Measurements from ENCODE around the gene AHDC1.

The AHDC1 gene

GRCh38 chr1:27489973-27490741 lies 113.8 kb downstream of the AHDC1 start, which contains the start of gene WASF2 (continued):
- TF ChIP-seq ZNF280D (tag by site-specific recombination; IDR thresholded peaks at IDR 0.05) (no peak), SP3 (tag by site-specific recombination; IDR thresholded peaks at IDR 0.05) (peak; percentile 93), ZNF623 (tag by site-specific recombination; IDR thresholded peaks at IDR 0.05) (no peak; the same call in 1 of the 2 replicates), ZBTB49 (tag by site-specific recombination; IDR thresholded peaks at IDR 0.05; ENCODE audit: low read depth) (no peak), ZNF449 (tag by site-specific recombination; IDR thresholded peaks at IDR 0.05) (peak; percentile 44; the same call in 1 of the 2 replicates), ZSCAN5A (tag by site-specific recombination; IDR thresholded peaks at IDR 0.05) (peak; percentile 52; the same call in 1 of the 2 replicates), ZNF341 (tag by site-specific recombination; IDR thresholded peaks at IDR 0.05; ENCODE audit: low read depth) (peak; percentile 69), ZBTB7A (tag by site-specific recombination; IDR thresholded peaks at IDR 0.05; ENCODE audit: low read depth) (peak; percentile 40; the same call in 1 of the 2 replicates), ZNF792 (tag by site-specific recombination; IDR thresholded peaks at IDR 0.05) (no peak), TRIM28 (IDR thresholded peaks at IDR 0.05; ENCODE audit: borderline replicate concordance, low read length) (0 out of 2 replicates have a peak, but pooled peaks have one; percentile 30), ZNF704 (tag by site-specific recombination; IDR thresholded peaks at IDR 0.05) (no peak), ZNF660 (tag by site-specific recombination; IDR thresholded peaks at IDR 0.05) (peak; percentile 82), ZNF398 (tag by site-specific recombination; IDR thresholded peaks at IDR 0.05) (no peak), HOXD13 (CRISPR knock-in tag; IDR thresholded peaks at IDR 0.05; ENCODE audit: borderline replicate concordance) (no peak), REPIN1 (tag by site-specific recombination; IDR thresholded peaks at IDR 0.05; ENCODE audit: low read depth) (no peak), ZSCAN16 (tag by site-specific recombination; IDR thresholded peaks at IDR 0.05) (no peak), KLF17 (tag by site-specific recombination; IDR thresholded peaks at IDR 0.05) (peak; percentile 54; the same call in 1 of the 2 replicates), ZNF580 (tag by site-specific recombination; IDR thresholded peaks at IDR 0.05) (no peak), ZNF560 (tag by site-specific recombination; IDR thresholded peaks at IDR 0.05; ENCODE audit: borderline replicate concordance) (no peak), ZNF670 (tag by site-specific recombination; IDR thresholded peaks at IDR 0.05; ENCODE audit: low read depth) (no peak), ZNF791 (tag by site-specific recombination; IDR thresholded peaks at IDR 0.05) (no peak), ZNF629 (tag by site-specific recombination; IDR thresholded peaks at IDR 0.05) (peak; percentile 73), ZNF76 (tag by site-specific recombination; IDR thresholded peaks at IDR 0.05; ENCODE audit: borderline replicate concordance, low read depth) (peak; percentile 32; the same call in 1 of the 2 replicates), ZNF18 (tag by site-specific recombination; IDR thresholded peaks at IDR 0.05) (no peak)
